Keratinocyte (primary cell): ENCODE results near the gene FAT2. TPM values are rescaled to one million over a fixed set of nuclear protein-coding genes. Genes with fewer than 3 reads are reported as not detected.

ENCODE experiments used
- DNase-seq: peaks from one replicate; pipeline ENCODE4 v3.0.0-alpha.2; 2011; ENCODE audit warnings: low read depth, missing footprints, low spot score
- FAIRE-seq: peaks from 2 replicates; lab custom pipeline; 2011; peaks lifted over from hg19 to GRCh38; lab: Jason Lieb, UNC
- H2AFZ ChIP-seq: 2 replicates; pipeline ENCODE4 v1.6.0; 2012; ENCODE audit warnings: low read length, control low read depth, inconsistent platforms; ENCODE audit not compliant: control insufficient read depth
- H3K27ac ChIP-seq: 2 replicates; pipeline ENCODE4 v1.5.1; 2011; ENCODE audit warnings: low read length; ENCODE audit not compliant: control insufficient read depth, insufficient read depth
- H3K27me3 ChIP-seq: 3 replicates; pipeline ENCODE4 v1.6.0; 2011; ENCODE audit warnings: low read length; ENCODE audit not compliant: control insufficient read depth, insufficient read depth; ENCODE audit errors: extremely low read depth
- H3K36me3 ChIP-seq, 2 experiments: 2 replicates in 1 of 2; 3 replicates in 1 of 2; pipeline ENCODE4 v1.5.1; 2011; ENCODE audit warnings: low read length in 2 of 2, mild to moderate bottlenecking in 1 of 2; ENCODE audit not compliant: control insufficient read depth in 2 of 2, insufficient read depth in 2 of 2; ENCODE audit errors: extremely low read depth in 1 of 2
- H3K4me1 ChIP-seq: 3 replicates; pipeline ENCODE4 v1.5.1; 2011; ENCODE audit warnings: low read length; ENCODE audit not compliant: control insufficient read depth, insufficient read depth; ENCODE audit errors: extremely low read depth
- H3K4me2 ChIP-seq: 3 replicates; pipeline ENCODE4 v1.6.0; 2011; ENCODE audit warnings: low read depth, low read length; ENCODE audit not compliant: control insufficient read depth, insufficient read depth; ENCODE audit errors: extremely low read depth
- H3K4me3 ChIP-seq, 3 experiments: fragments of 200-600 bp in 1 of 3; sonication (generic) in 1 of 3; 2 replicates in 2 of 3; 3 replicates in 1 of 3; pipeline ENCODE4 v1.5.1; 2011 to 2016; ENCODE audit warnings: low read length in 3 of 3, mild to moderate bottlenecking in 3 of 3, control low read depth in 2 of 3, inconsistent platforms in 1 of 3, low read depth in 1 of 3, mixed read lengths in 1 of 3, mixed run types in 1 of 3, moderate library complexity in 1 of 3; ENCODE audit not compliant: control insufficient read depth in 2 of 3, insufficient read depth in 2 of 3; ENCODE audit errors: extremely low read depth in 1 of 3
- H3K79me2 ChIP-seq: 2 replicates; pipeline ENCODE4 v1.6.0; 2012; ENCODE audit warnings: low read length; ENCODE audit not compliant: control insufficient read depth, insufficient read depth
- H3K9ac ChIP-seq: 3 replicates; pipeline ENCODE4 v1.6.0; 2011; ENCODE audit warnings: low read length; ENCODE audit not compliant: control insufficient read depth, insufficient read depth; ENCODE audit errors: extremely low read depth
- H3K9me1 ChIP-seq: 3 replicates; pipeline ENCODE4 v1.6.0; 2011; ENCODE audit warnings: low read length; ENCODE audit not compliant: control insufficient read depth, insufficient read depth; ENCODE audit errors: extremely low read depth
- H3K9me3 ChIP-seq: 2 replicates; pipeline ENCODE4 v1.5.1; 2012; ENCODE audit warnings: low read depth, low read length; ENCODE audit not compliant: control insufficient read depth
- H4K20me1 ChIP-seq: 3 replicates; pipeline ENCODE4 v1.6.0; 2011; ENCODE audit warnings: low read length; ENCODE audit not compliant: control insufficient read depth, insufficient read depth; ENCODE audit errors: extremely low read depth
- CTCF ChIP-seq, 3 experiments: IDR thresholded peaks in 1 of 3; conservative IDR thresholded peaks in 1 of 3; optimal IDR thresholded peaks in 1 of 3; 2 replicates in 2 of 3; 3 replicates in 1 of 3; pipeline versions ENCODE3 to v1.5.1; 2011; ENCODE audit warnings: low read length in 3 of 3, mild to moderate bottlenecking in 3 of 3, moderate library complexity in 2 of 3, control low read depth in 1 of 3, inconsistent platforms in 1 of 3; ENCODE audit not compliant: insufficient read depth in 2 of 3; ENCODE audit errors: extremely low read depth in 1 of 3
- EZH2 ChIP-seq: IDR thresholded peaks from one replicate; pipeline ENCODE4 v1.6.1; 2012; ENCODE audit warnings: inconsistent platforms, mild to moderate bottlenecking, low read length, moderate library complexity
- dilution Hi-C: fragments of 300-500 bp; cut with MboI; formaldehyde crosslinking; loops from one replicate; pipeline ENCODE4 v1.7.0; 2020; ENCODE audit warnings: low sequenced_read_pairs; ENCODE audit not compliant: extremely low pct_ligation_motif_present
- polyA plus RNA-seq, 5 experiments: library from polyadenylated mRNA; depleted of rRNA in 3 of 5; stranded (reverse) in 3 of 5; stranded (forward) in 1 of 5; unstranded in 1 of 5; fragments of >200 nt; gene quantifications; 1 replicate in 1 of 5; 2 replicates in 3 of 5; 3 replicates in 1 of 5; pipeline versions ENCODE4 v1.2.1 to v1.2.3, GENCODE V29; 2011 to 2012; ENCODE audit warnings: missing spikeins in 2 of 5, low read depth in 1 of 5, low replicate concordance in 1 of 5

Gene FAT2
- polyA plus RNA-seq, 1 donor (not counting 4 experiments of a cell fraction or from before 2014, with no cell fraction given) = 35.0 TPM

GRCh38 chr5:151550146-151550545, 41.0 kb downstream of the FAT2 start:
- peaks cover 10% of the 10 kb centered on the region for H3K79me2 ChIP-seq
- peaks cover 2% of the 10 kb centered on the region for H3K9me1 ChIP-seq
- no peak for FAIRE-seq
- TF ChIP-seq EZH2 (no peak), CTCF (optimal IDR thresholded peaks at IDR 0.05 in 1 of 3, IDR thresholded peaks at IDR 0.05 in 1 of 3, conservative IDR thresholded peaks at IDR 0.05 in 1 of 3; ENCODE audit: extremely low read depth in 1 of 3, insufficient read depth in 2 of 3, low read length in 3 of 3) (no peak)
- peaks cover 50 to 69% of the 10 kb centered on the region in 2 experiments for H3K36me3 ChIP-seq
- H3K4me1 ChIP-seq = no peaks in the 10 kb centered on the region
- H3K9ac ChIP-seq = no peak overlapping the region
- dilution Hi-C loops = no loop called here
- no peak overlapping the region for H3K27ac ChIP-seq
- H3K27me3 ChIP-seq = no peaks in the 10 kb centered on the region
- no peak overlapping the region for H2AFZ ChIP-seq
- H4K20me1 ChIP-seq = peaks cover 2% of the 10 kb centered on the region
- H3K9me3 ChIP-seq = no peaks in the 10 kb centered on the region
- H3K4me2 ChIP-seq = no peak overlapping the region
- H3K4me3 ChIP-seq = no peak overlapping the region
- DNase-seq = no peak

- H3K4me3 ChIP-seq = no peak overlapping the region
- peaks cover 51 to 66% of the 10 kb centered on the region in 2 experiments for H3K36me3 ChIP-seq
- no peak for DNase-seq
- H3K9ac ChIP-seq = no peak overlapping the region
- H4K20me1 ChIP-seq = peaks cover 2% of the 10 kb centered on the region
- no peak overlapping the region for H3K27ac ChIP-seq
- no peaks in the 10 kb centered on the region for H3K27me3 ChIP-seq
- no peak overlapping the region for H2AFZ ChIP-seq
- H3K79me2 ChIP-seq = peaks cover 10% of the 10 kb centered on the region
- dilution Hi-C loops = no loop called here
- no peak for TF ChIP-seq EZH2
- TF ChIP-seq CTCF (optimal IDR thresholded peaks at IDR 0.05 in 1 of 3, IDR thresholded peaks at IDR 0.05 in 1 of 3, conservative IDR thresholded peaks at IDR 0.05 in 1 of 3; ENCODE audit: extremely low read depth in 1 of 3, insufficient read depth in 2 of 3, low read length in 3 of 3) = no peak
- peaks cover 2% of the 10 kb centered on the region for H3K9me1 ChIP-seq
- FAIRE-seq = peak; percentile 13
- no peak overlapping the region for H3K4me2 ChIP-seq
- H3K4me1 ChIP-seq = no peaks in the 10 kb centered on the region
- H3K9me3 ChIP-seq = no peaks in the 10 kb centered on the region
Observed at GRCh38 chr5:151549713-151550112, 41.4 kb downstream of the FAT2 start.
